Stimulated activated naive CD8-positive, alpha-beta T cell treated with anti-CD3 and anti-CD28 coated beads, Interleukin-15, amount 100 ng/mL, for 72 hours (primary cell): Measurements from ENCODE around the gene ISG20L2.
"Not testable (repeated sequence)": the region's sequence is repeated elsewhere in the genome, so short reads cannot be mapped to it uniquely, and the experiment has no call there.

Source experiments
- ATAC-seq: fragments of 150-1000 bp; cut with Tn5 transposase; 2 replicates; pipeline ENCODE4 v1.10.0; 2021; ENCODE audit warnings: mild to moderate bottlenecking, moderate library complexity
- DNase-seq, 2 donors: peaks; one replicate each; pipeline ENCODE4 v3.0.0; 2021 to 2022
- H3K27ac Mint-ChIP-seq, 2 donors: one replicate each; pipeline ENCODE4 v1.8.0; 2022; ENCODE audit warnings: mild to moderate bottlenecking in 2 of 2, mixed read lengths in 2 of 2, moderate library complexity in 2 of 2
- H3K27me3 Mint-ChIP-seq: one replicate; pipeline ENCODE4 v1.8.0; 2022; ENCODE audit warnings: mixed read lengths
- H3K4me1 Mint-ChIP-seq: one replicate; pipeline ENCODE4 v1.8.0; 2022; ENCODE audit warnings: mild to moderate bottlenecking, mixed read lengths
- H3K4me3 Mint-ChIP-seq, 2 donors: one replicate each; pipeline ENCODE4 v1.8.0; 2022; ENCODE audit warnings: mild to moderate bottlenecking in 2 of 2, mixed read lengths in 2 of 2, moderate library complexity in 1 of 2
- H3K9me3 Mint-ChIP-seq, 2 donors: one replicate each; pipeline ENCODE4 v1.8.0; 2022; ENCODE audit warnings: mixed read lengths in 2 of 2

ISG20L2 gene

GRCh38 chr1:156760796-156761104 lies 32.2 kb upstream of the ISG20L2 start:
- no peaks in the 10 kb centered on the region for H3K9me3 Mint-ChIP-seq
- no peak overlapping the region for H3K27ac Mint-ChIP-seq
- ATAC-seq (no peak), DNase-seq (no peak)
- no peaks in the 10 kb centered on the region for H3K27me3 Mint-ChIP-seq
- no peak overlapping the region for H3K4me3 Mint-ChIP-seq
- peaks cover 1% of the 10 kb centered on the region for H3K4me1 Mint-ChIP-seq

GRCh38 chr1:156760092-156760795 lies 31.7 kb upstream of the ISG20L2 start:
- Mint-ChIP-seq H3K4me1 (peaks cover under 1% of the 10 kb centered on the region), H3K9me3 (no peaks in the 10 kb centered on the region), H3K4me3 (no peak overlapping the region), H3K27me3 (no peaks in the 10 kb centered on the region), H3K27ac (no peak overlapping the region)
- no peak for DNase-seq
- no peak for ATAC-seq

- not testable (repeated sequence) for H3K4me3 Mint-ChIP-seq, H3K27me3 Mint-ChIP-seq, ATAC-seq, DNase-seq, H3K27ac Mint-ChIP-seq, H3K9me3 Mint-ChIP-seq
- peaks cover 10% of the 10 kb centered on the region for H3K4me1 Mint-ChIP-seq
Measured at GRCh38 chr1:156757572-156758253, 29.1 kb upstream of the ISG20L2 start.

DNA sequence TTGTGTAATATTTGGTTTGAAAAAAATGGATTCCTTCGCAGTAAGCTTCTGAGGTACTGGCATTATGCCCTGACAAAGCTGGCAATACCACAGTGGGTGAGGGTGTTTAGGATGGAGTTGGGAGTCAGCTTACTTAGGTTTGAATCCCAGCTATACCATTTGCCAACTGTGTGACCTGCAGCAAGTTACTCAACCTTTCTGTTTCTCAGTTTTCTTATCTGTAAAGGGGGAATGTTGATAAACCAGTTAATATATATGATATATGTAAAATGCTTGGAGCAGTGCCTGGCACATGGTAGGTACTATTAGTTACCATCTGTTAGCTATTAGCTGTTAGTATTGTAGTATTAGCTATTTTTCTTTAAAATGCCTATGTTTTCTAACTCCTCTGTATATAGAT lies 27.8 kb upstream of the ISG20L2 start:
- no peak overlapping the region for H3K27ac Mint-ChIP-seq
- H3K4me1 Mint-ChIP-seq, result peaks cover 13% of the 10 kb centered on the region
- no peak overlapping the region for H3K4me3 Mint-ChIP-seq
- ATAC-seq (no peak), DNase-seq (no peak)
- no peaks in the 10 kb centered on the region for H3K9me3 Mint-ChIP-seq
- H3K27me3 Mint-ChIP-seq, result no peaks in the 10 kb centered on the region

GRCh38 chr1:156755527-156755950 lies 27.0 kb upstream of the ISG20L2 start:
- DNase-seq (no peak), ATAC-seq (no peak)
- Mint-ChIP-seq H3K4me3 (no peak overlapping the region), H3K9me3 (no peaks in the 10 kb centered on the region), H3K27ac (no peak overlapping the region), H3K4me1 (peaks cover 13% of the 10 kb centered on the region), H3K27me3 (no peaks in the 10 kb centered on the region)

GRCh38 chr1:156754219-156754618 lies 25.7 kb upstream of the ISG20L2 start:
- DNase-seq, result no peak
- no peak overlapping the region for H3K4me3 Mint-ChIP-seq

DNA sequence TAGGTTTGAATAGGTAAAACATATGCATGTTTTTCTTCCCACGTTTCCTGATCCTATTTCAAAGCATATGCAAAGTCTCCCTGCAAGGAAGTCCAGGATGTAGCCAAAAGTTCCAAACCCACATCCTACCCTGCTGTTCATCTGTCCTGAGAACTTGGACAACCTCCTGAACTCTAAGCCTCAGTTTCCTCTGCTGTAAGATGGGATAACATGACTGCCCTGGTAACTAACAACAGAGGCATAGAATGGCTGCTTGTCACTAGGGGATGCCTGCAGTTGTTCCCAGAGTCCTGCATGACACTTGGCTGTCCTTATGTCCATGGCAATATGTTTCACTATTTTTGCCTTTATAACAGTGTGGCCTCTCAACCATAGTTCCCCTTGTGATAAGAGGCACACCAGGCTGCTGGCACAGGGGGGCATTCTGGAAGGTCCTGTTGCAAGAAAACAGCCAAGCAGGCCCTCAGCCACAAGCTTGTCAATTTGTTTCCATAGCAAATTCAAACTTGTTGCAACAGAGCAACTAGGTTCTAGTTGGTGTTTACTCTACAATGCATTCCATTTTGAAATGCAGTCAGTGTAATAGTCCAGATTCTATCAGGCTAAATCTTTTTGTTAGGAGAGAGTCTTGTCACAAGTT lies 24.4 kb upstream of the ISG20L2 start:
- Mint-ChIP-seq H3K27ac (peak overlapping the region in 1 of 2 donors; percentile 61), H3K27me3 (no peaks in the 10 kb centered on the region), H3K9me3 (no peaks in the 10 kb centered on the region), H3K4me3 (peak overlapping the region; percentile 92), H3K4me1 (peaks cover 38% of the 10 kb centered on the region)
- ATAC-seq, result no peak
- no peak for DNase-seq

More at GRCh38 chr1:156754219-156754618, 25.7 kb upstream of the ISG20L2 start:
- Mint-ChIP-seq H3K9me3 (no peaks in the 10 kb centered on the region), H3K27ac (no peak overlapping the region), H3K27me3 (no peaks in the 10 kb centered on the region), H3K4me1 (peaks cover 25% of the 10 kb centered on the region)
- ATAC-seq, result no peak

DNA sequence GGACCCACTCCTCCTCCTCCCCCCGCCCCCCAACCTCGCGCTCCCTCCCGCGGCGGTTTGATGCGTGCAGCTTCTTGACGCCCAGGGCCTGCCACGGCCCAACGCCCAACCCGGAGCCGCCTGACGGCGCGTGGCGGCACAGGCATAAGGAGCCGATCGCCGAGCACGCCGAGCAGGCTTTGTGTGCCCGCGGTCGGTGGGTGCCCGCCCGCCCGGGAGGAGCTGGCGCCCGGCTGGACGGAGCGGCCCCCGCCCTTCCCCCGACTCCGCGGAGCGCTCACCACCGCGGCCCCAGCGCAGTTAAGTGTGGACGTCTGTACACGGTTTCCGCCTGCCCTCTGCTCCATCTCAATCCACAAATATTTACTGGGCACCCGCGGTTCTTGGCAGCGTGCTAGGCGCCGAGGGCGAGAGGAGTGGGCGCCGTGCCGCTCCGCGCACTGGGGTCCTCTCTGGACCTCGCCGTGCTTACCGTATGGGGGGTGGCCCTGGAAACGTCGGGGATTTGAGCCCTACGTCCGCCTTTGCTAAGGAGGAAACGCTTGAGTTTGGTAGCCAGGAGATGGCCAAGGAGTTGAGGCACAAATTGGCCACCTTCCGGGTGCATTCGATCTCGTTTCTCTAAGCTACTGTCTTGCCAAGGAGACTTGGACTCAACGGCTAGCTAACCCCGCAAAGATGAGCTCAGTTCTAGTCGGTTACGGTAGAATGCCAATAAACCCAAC lies 23.4 kb upstream of the ISG20L2 start:
- Mint-ChIP-seq H3K4me1 (peaks cover 48% of the 10 kb centered on the region), H3K27me3 (no peaks in the 10 kb centered on the region), H3K4me3 (peak overlapping the region; percentile 92), H3K9me3 (no peaks in the 10 kb centered on the region), H3K27ac (peak overlapping the region; percentile 91 to 93)
- DNase-seq (peak; percentile 90 to 96), ATAC-seq (peak; percentile 90)

GRCh38 chr1:156751451-156751756 lies 22.8 kb upstream of the ISG20L2 start, which contains the start of gene HDGF:
Gene HDGF (minus strand): TSS chr1:156751675. CDS start chr1:156751429, 246 bp downstream.
- Mint-ChIP-seq H3K27ac (peak within 1 kb of the TSS; percentile 92 to 97), H3K4me1 (peaks cover 54% of the 10 kb centered on the region)

DNA sequence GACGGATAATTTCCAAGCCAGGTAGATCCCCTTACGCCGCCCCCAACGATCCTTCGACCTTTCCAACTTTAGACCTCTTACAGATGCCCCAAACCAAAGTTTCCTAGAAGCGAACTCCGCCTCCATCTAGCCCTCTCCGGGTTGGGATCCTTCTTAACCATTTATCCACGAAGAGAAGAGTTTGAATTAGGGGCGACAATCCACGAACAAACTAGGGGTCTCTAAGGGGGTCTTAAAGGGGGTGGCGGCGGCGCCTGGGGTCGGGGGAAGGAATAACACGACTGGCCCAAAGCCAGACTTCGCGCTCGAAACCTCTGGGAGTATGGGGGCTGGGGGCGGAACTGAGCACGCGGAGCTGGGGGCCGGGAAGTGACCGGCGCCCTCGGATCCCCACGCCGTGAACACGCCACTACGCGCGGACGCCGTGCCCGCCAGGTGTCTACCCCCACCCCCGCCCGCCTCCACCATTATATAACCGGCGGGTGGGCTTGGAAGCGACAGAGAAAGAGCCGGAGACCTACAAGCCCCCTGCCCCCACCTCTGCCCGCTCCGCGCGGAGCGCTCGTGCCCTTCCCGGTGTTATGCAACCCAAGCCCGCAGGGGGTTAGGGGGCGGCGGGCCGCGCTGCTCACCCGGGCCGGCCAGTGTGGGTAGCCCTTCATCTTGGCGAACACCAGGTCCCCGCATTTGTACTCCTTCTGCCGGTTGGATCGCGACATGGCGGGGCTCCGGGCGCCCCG lies 22.3 kb upstream of the ISG20L2 start:
- Mint-ChIP-seq H3K4me1 (peaks cover 59% of the 10 kb centered on the region), H3K9me3 (no peaks in the 10 kb centered on the region), H3K27ac (peak overlapping the region; percentile 92 to 97), H3K27me3 (no peaks in the 10 kb centered on the region), H3K4me3 (peak overlapping the region; percentile 80 to 93)
- peak; percentile 57 to 59 for DNase-seq
- ATAC-seq, result peak; percentile 59

More at GRCh38 chr1:156751451-156751756, 22.8 kb upstream of the ISG20L2 start, which contains the start of gene HDGF:
- Mint-ChIP-seq H3K27me3 (no peaks in the 10 kb centered on the region), H3K9me3 (no peaks in the 10 kb centered on the region), H3K4me3 (peak within 1 kb of the TSS; percentile 92 to 93)
- ATAC-seq, result no peak
- DNase-seq, result no peak

- ATAC-seq (peak; percentile 10), DNase-seq (peak in 1 of 2 donors; percentile 43)
- Mint-ChIP-seq H3K27ac (peak overlapping the region; percentile 92 to 97), H3K4me3 (peak overlapping the region; percentile 80 to 93), H3K9me3 (no peaks in the 10 kb centered on the region), H3K27me3 (no peaks in the 10 kb centered on the region), H3K4me1 (peaks cover 65% of the 10 kb centered on the region)
Measured at GRCh38 chr1:156750191-156750672, 21.7 kb upstream of the ISG20L2 start.

DNA sequence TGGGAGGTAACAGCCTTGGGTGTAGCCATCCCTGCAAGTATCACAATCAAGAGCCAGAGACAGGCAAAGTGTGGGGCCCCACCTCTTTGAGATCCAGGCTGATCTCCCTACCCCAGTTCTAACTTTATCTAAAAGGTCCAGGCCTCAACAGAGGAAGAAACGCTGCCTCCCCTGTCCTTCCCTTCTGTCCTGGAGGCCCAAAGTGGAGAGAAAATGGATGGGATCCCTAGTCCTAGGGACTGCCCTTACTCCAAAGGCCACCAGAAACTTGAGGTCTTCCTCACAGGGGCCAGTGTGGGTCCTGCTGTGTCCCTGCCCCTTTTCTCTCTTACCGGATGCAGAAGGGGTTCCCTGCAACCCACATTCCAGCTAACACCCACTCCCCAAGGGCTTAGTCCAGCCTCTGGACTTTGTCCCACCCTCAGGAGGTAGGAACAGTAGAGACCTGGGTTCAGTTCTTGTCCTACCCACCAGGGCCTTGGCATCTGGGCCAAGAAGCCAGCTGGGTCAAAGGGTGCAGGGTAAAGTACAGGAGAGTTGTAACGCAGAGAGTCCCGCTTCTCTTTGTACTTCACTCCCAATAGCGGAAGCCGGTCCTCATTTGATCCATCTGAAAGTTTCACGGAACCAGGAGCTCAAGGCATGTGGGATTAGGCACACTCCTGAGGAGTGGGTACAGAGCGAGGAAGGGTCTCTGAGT lies 21.0 kb upstream of the ISG20L2 start:
- peaks cover 67% of the 10 kb centered on the region for H3K4me1 Mint-ChIP-seq
- H3K9me3 Mint-ChIP-seq, result no peaks in the 10 kb centered on the region
- no peak for DNase-seq

DNA sequence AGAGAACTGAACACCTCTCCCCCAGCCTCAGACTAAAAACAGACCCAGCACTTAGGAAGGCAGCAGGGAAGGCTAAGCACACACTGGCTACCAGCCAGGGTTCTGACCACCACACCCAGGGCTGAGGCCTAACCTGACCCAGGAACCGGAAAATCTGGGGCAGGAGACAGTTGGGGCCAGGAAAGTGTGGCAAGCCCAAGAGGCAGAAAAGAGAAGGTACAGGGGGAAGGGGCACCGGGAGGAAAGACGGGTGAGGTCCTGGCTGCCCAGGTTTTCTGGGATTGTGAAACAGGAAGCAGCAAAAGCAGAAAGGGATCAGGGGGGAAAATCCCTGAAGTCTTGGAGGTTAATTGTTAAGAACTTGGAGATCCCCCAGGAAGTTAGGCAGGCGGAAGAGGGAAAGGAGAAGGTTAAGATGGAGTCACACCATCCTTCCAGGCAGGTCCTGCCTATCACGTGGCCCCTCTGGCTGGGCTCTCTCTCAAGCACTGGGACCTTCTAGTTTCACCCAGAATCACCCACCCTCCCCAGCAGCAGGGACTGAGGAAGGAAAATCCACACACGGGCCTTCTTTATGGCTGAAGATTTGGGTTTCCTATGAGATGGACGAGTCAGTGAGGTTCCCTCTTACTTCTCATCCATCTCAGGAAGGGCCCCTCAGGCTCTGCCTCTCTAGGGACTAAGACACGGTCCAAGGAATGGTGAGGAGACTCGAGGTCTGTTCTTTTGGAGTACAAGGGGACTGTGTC lies 20.3 kb upstream of the ISG20L2 start:
- no peaks in the 10 kb centered on the region for H3K9me3 Mint-ChIP-seq
- DNase-seq, result no peak
- H3K4me3 Mint-ChIP-seq, result peak overlapping the region; percentile 80 to 93
- H3K4me1 Mint-ChIP-seq, result peaks cover 73% of the 10 kb centered on the region
- no peak for ATAC-seq
- no peaks in the 10 kb centered on the region for H3K27me3 Mint-ChIP-seq
- peak overlapping the region; percentile 92 to 97 for H3K27ac Mint-ChIP-seq

More for the DNA sequence above, 21.0 kb upstream of the ISG20L2 start:
- H3K27ac Mint-ChIP-seq, result peak overlapping the region; percentile 92 to 97
- ATAC-seq, result no peak
- no peaks in the 10 kb centered on the region for H3K27me3 Mint-ChIP-seq
- peak overlapping the region; percentile 80 to 93 for H3K4me3 Mint-ChIP-seq
